ENCODE measurements around the gene ZFYVE28. TPM values are rescaled to one million over a fixed set of nuclear protein-coding genes. Genes with fewer than 3 reads are reported as not detected.

ZFYVE28 gene
- total RNA-seq, 2 experiments from 2014 or later, result 26.2 to 28.0 TPM

- no peak for TF ChIP-seq CTCF (IDR thresholded peaks at IDR 0.05)
- H3K27ac ChIP-seq (ENCODE audit: low read depth in 1 of 2, low read length in 2 of 2), result no peak overlapping the region
- peaks cover 6% of the 10 kb centered on the region for H3K4me1 Mint-ChIP-seq (ENCODE audit: low read depth)
- no peaks in the 10 kb centered on the region for H3K36me3 ChIP-seq (ENCODE audit: insufficient read depth, low read length)
- ATAC-seq (ENCODE audit: poor library complexity) (no peak), DNase-seq (no peak)
- peaks cover 0 to 5% of the 10 kb centered on the region in 2 experiments for H3K27me3 ChIP-seq (ENCODE audit: control insufficient read depth in 1 of 2, insufficient read depth in 2 of 2, low read length in 2 of 2)
- POLR2A ChIA-PET, result interaction anchor here (1.2 kb wide), 1 partner anchor 10 kb away, joined by 7 read pairs; the partner anchor contains the start of gene RNF4
- CTCF ChIA-PET, result no interaction called here
- no peaks in the 10 kb centered on the region for H3K9me3 ChIP-seq (ENCODE audit: control insufficient read depth in 1 of 2, insufficient read depth in 1 of 2, low read length in 2 of 2)
- intact Hi-C loops (cut with DNase I, micrococcal nuclease), result no loop called here
- H3K27ac Mint-ChIP-seq, result no peak overlapping the region
- no peaks in the 10 kb centered on the region for H3K9me3 Mint-ChIP-seq
- H3K4me1 ChIP-seq (ENCODE audit: insufficient read depth, low read length), result peaks cover 15% of the 10 kb centered on the region
- H3K27me3 Mint-ChIP-seq, result no peaks in the 10 kb centered on the region
- H3K4me3 ChIP-seq (ENCODE audit: low read length), result no peak overlapping the region
- no peak overlapping the region for H3K4me3 Mint-ChIP-seq
- no peaks in the 10 kb centered on the region for H3K36me3 Mint-ChIP-seq (ENCODE audit: low read depth)
These were observed 40.4 kb upstream of the ZFYVE28 start for GRCh38 chr4:2458546-2459491.

GRCh38 chr4:2457481-2458295, 39.2 kb upstream of the ZFYVE28 start:
- no peak for TF ChIP-seq CTCF (IDR thresholded peaks at IDR 0.05)
- no peak overlapping the region for H3K27ac Mint-ChIP-seq
- Histone ChIP-seq H3K4me3 (ENCODE audit: low read length) (no peak overlapping the region), H3K27me3 (ENCODE audit: control insufficient read depth in 1 of 2, insufficient read depth in 2 of 2, low read length in 2 of 2) (peaks cover 0 to 5% of the 10 kb centered on the region in 2 experiments), H3K36me3 (ENCODE audit: insufficient read depth, low read length) (no peaks in the 10 kb centered on the region), H3K9me3 (ENCODE audit: control insufficient read depth in 1 of 2, insufficient read depth in 1 of 2, low read length in 2 of 2) (no peaks in the 10 kb centered on the region), H3K27ac (ENCODE audit: low read depth in 1 of 2, low read length in 2 of 2) (no peak overlapping the region), H3K4me1 (ENCODE audit: insufficient read depth, low read length) (peaks cover 7% of the 10 kb centered on the region)
- no peaks in the 10 kb centered on the region for H3K9me3 Mint-ChIP-seq
- ATAC-seq (ENCODE audit: poor library complexity) (no peak), DNase-seq (no peak)
- H3K4me1 Mint-ChIP-seq (ENCODE audit: low read depth), result peaks cover 6% of the 10 kb centered on the region
- H3K27me3 Mint-ChIP-seq, result no peaks in the 10 kb centered on the region
- ChIA-PET CTCF (no interaction called here), POLR2A (interaction anchor here (0.6 kb wide), 1 partner anchor 120 kb away, joined by 3 read pairs; no protein-coding TSS in a partner anchor)
- H3K4me3 Mint-ChIP-seq, result no peak overlapping the region
- intact Hi-C loops (cut with DNase I, micrococcal nuclease), result no loop called here
- no peaks in the 10 kb centered on the region for H3K36me3 Mint-ChIP-seq (ENCODE audit: low read depth)

- Mint-ChIP-seq H3K27ac (no peak overlapping the region), H3K9me3 (no peaks in the 10 kb centered on the region)
- no peak for TF ChIP-seq CTCF (IDR thresholded peaks at IDR 0.05)
These were observed 33.7 kb upstream of the ZFYVE28 start for GRCh38 chr4:2451821-2452785.

More at GRCh38 chr4:2451821-2452785, 33.7 kb upstream of the ZFYVE28 start:
- Histone ChIP-seq H3K4me3 (ENCODE audit: low read length) (no peak overlapping the region), H3K9me3 (ENCODE audit: control insufficient read depth in 1 of 2, insufficient read depth in 1 of 2, low read length in 2 of 2) (no peaks in the 10 kb centered on the region), H3K27me3 (ENCODE audit: control insufficient read depth in 1 of 2, insufficient read depth in 2 of 2, low read length in 2 of 2) (no peaks in the 10 kb centered on the region), H3K27ac (ENCODE audit: low read depth in 1 of 2, low read length in 2 of 2) (no peak overlapping the region), H3K4me1 (ENCODE audit: insufficient read depth, low read length) (no peaks in the 10 kb centered on the region), H3K36me3 (ENCODE audit: insufficient read depth, low read length) (no peaks in the 10 kb centered on the region)
- Mint-ChIP-seq H3K4me1 (ENCODE audit: low read depth) (no peaks in the 10 kb centered on the region), H3K4me3 (no peak overlapping the region), H3K36me3 (ENCODE audit: low read depth) (no peaks in the 10 kb centered on the region), H3K27me3 (no peaks in the 10 kb centered on the region)
- ChIA-PET POLR2A (no interaction called here), CTCF (no interaction called here)
- no peak for ATAC-seq (ENCODE audit: poor library complexity)
- no peak for DNase-seq
- intact Hi-C loops (cut with DNase I, micrococcal nuclease), result no loop called here

All from CD4-positive, alpha-beta T cell (primary cell).